OCI-LY3 (cell line): ENCODE data around the gene ERI3.

ENCODE experiments used
- CTCF ChIP-seq: fragments of 200-600, 300-600 bp; sonication (generic); IDR thresholded peaks from 2 replicates; pipeline ENCODE4 v1.5.1; 2014; ENCODE audit warnings: antibody characterized with exemption, low read length, low read depth
- EZH2phosphoT487 ChIP-seq: fragments of 200-600 bp; shearing (Covaris generic); IDR thresholded peaks from 2 replicates; pipeline ENCODE4 v1.6.1; 2018; ENCODE audit warnings: antibody characterized with exemption, mixed run types, low read depth

DNA sequence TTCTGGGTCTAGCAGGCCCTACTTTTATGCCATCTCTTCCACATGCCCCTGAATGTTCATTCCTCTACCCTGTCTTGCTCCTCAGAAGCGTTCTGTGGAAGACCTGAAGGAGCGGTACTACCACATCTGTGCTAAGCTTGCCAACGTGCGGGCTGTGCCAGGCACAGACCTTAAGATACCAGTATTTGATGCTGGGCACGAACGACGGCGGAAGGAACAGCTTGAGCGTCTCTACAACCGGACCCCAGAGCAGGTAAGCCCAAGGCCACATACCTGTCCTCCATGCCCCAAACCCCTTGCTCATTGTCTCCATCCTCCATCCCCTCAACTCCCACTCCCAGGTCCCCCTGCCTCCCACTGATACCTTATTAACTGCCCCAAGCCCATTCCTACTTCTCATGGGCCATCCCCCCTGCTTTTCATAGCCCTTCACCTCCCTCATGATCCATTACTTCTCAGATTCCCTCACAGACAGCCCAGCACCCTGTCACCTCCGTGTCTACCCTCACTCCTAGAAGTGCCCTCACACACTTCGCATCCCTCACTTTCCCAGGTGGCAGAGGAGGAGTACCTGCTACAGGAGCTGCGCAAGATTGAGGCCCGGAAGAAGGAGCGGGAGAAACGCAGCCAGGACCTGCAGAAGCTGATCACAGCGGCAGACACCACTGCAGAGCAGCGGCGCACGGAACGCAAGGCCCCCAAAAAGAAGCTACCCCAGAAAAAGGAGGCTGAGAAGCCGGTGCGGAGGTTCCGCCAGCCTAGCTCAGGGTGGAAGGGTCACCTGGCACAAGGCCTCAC, 136.4 kb downstream of the ERI3 start:
- TF ChIP-seq CTCF = no peak
- TF ChIP-seq EZH2phosphoT487 = no peak
